Right lobe of liver (tissue), 6 donors: ENCODE results near the gene GRB10. TPM values are rescaled to one million over a fixed set of nuclear protein-coding genes. Genes with fewer than 3 reads are reported as not detected.
A peak's percentile ranks its signal among the peaks of the same experiment; 100 is the strongest.

Source experiments
- ATAC-seq, 4 donors: fragments of 200-7000 bp; cut with Tn5 transposase; one replicate each; pipeline ENCODE4 v1.9.1; 2020; ENCODE audit warnings: mild to moderate bottlenecking in 4 of 4, moderate library complexity in 4 of 4
- DNase-seq, 3 donors: peaks; one replicate each; pipeline ENCODE4 v3.0.0-alpha.2; 2020
- H3K27ac ChIP-seq, 3 donors: fragments of 200-600 bp; one replicate each; pipeline ENCODE4 v1.8.0; 2022
- H3K27me3 ChIP-seq, 2 donors: fragments of 200-600 bp; one replicate each; pipeline ENCODE4 v1.8.0; 2022
- H3K36me3 ChIP-seq, 4 donors: fragments of 200-600 bp; sonication (generic) in 1 of 4; one replicate each; pipeline versions ENCODE4 v1.5.1 to v1.8.0; 2017 to 2022; ENCODE audit warnings: control low read depth in 1 of 4
- H3K4me1 ChIP-seq, 4 donors: fragments of 200-600 bp; sonication (generic) in 1 of 4; one replicate each; pipeline versions ENCODE4 v1.5.1 to v1.8.0; 2017 to 2022; ENCODE audit warnings: control low read depth in 1 of 4
- H3K4me3 ChIP-seq, 3 donors: fragments of 200-600 bp; one replicate each; pipeline ENCODE4 v1.8.0; 2022
- H3K9me3 ChIP-seq, 4 donors: fragments of 200-600 bp; sonication (generic) in 1 of 4; one replicate each; pipeline versions ENCODE4 v1.5.1 to v1.8.0; 2017 to 2022; ENCODE audit warnings: control low read depth in 1 of 4
- POLR2A ChIP-seq: fragments of 450-650 bp; IDR thresholded peaks from one replicate; pipeline ENCODE4 v1.6.1; 2017; ENCODE audit warnings: antibody characterized with exemption, mild to moderate bottlenecking
- WGBS: methylation state at CpG from one replicate; pipeline ENCODE4 v1.1.6; 2018; ENCODE audit warnings: low coverage, low lambda C conversion rate; ENCODE audit not compliant: insufficient coverage; ENCODE audit errors: missing lambda C conversion rate; 5-methylcytosine and 5-hydroxymethylcytosine counted together
- intact Hi-C, 2 donors: fragments of 100-400 bp; cut with DNase I; formaldehyde crosslinking; loops; one replicate each; pipeline versions ENCODE4 v1.11.2 to v1.14.1; 2022
- total RNA-seq, 6 experiments: library from RNA; depleted of rRNA in 2 of 6; stranded (reverse); fragments of >200 nt in 2 of 6; fragmentation: NEBNext Ultra II Directional in 3 of 6; extraction: Animal tissue kit (Norgen Biotek cat#: 25700) in 3 of 6; gene quantifications; one replicate each; pipeline versions ENCODE4 v1.1.0 to v1.2.4, GENCODE V29; 2016 to 2023
- TF ChIP-seq, protein P1 (sequence below), 4 donors: fragments of 200-600 bp in 3 of 4; fragments of 450-650 bp in 1 of 4; IDR thresholded peaks; one replicate each; pipeline versions ENCODE4 v1.5.1 to v1.8.0; 2016 to 2022; ENCODE audit warnings: antibody characterized with exemption in 4 of 4, mild to moderate bottlenecking in 2 of 4
- donor health status: DM: no; HTN: yes; CAD: no.
- donor health status: DM: no; HTN: no; CAD: no.
- donor health status: DM: no; HTN: no; CAD: no.
- donor health status: DM: no; HTN: yes; CAD: no.
- donor health status: DM: no; HTN: yes; CAD: no.

Gene GRB10
- total RNA-seq, 6 experiments from 2014 or later: 24.9 to 55.5 (median 40.0) TPM

DNA sequence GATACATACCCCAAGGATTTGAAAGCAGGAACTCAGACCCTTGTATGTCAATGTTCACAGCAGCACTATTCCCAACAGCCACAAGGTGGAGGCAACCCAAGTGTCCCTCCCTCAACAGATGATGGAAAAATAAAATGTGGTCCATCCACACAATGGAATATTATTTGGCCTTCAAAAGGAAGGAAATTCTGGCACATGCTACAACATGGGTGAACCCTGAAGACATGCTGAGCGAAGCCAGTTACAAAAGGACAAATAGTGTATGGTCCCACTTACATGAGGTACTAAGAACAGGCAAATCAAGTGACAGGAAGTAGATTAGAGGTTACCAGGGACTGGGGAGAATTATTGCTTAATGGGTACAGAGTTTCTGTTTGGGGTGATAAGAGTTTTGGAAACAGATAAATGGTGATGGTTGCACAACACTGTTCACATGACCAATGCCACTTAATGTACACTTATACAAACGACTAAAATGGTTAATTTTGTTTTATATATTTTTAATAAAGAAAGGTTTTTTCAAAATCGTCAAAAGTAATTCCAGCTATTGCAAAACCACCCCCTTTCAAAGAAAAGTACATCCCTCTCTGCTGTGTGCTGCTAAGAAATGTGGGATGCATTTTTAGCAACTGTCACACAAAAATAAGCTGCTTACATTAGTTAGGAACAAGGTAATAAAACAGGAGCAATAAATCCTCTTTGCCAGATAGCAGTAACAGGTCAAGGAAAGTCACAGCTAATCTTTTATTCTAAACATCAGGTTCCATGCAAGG lies 85.7 kb downstream of the GRB10 start:
- Histone ChIP-seq H3K36me3 (peaks cover 0 to 8% (median 0%) of the 10 kb centered on the region in 4 donors), H3K27ac (peak overlapping the region; percentile 37 to 72 (median 70)), H3K4me1 (peaks cover 0 to 30% (median 10%) of the 10 kb centered on the region in 4 donors), H3K4me3 (no peak overlapping the region), H3K9me3 (no peaks in the 10 kb centered on the region), H3K27me3 (no peaks in the 10 kb centered on the region)
- TF ChIP-seq, protein P1, sequence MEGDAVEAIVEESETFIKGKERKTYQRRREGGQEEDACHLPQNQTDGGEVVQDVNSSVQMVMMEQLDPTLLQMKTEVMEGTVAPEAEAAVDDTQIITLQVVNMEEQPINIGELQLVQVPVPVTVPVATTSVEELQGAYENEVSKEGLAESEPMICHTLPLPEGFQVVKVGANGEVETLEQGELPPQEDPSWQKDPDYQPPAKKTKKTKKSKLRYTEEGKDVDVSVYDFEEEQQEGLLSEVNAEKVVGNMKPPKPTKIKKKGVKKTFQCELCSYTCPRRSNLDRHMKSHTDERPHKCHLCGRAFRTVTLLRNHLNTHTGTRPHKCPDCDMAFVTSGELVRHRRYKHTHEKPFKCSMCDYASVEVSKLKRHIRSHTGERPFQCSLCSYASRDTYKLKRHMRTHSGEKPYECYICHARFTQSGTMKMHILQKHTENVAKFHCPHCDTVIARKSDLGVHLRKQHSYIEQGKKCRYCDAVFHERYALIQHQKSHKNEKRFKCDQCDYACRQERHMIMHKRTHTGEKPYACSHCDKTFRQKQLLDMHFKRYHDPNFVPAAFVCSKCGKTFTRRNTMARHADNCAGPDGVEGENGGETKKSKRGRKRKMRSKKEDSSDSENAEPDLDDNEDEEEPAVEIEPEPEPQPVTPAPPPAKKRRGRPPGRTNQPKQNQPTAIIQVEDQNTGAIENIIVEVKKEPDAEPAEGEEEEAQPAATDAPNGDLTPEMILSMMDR (IDR thresholded peaks at IDR 0.05): peak; percentile 45 to 70 (median 58)
- no peak for TF ChIP-seq POLR2A
- 15% methylated on average over 3 of the region's 3 CpGs for WGBS
- ATAC-seq (peak; percentile 78 to 91 (median 85)), DNase-seq (no peak)
- intact Hi-C loops: loop anchor here in 1 of 2 donors (10.0 kb wide), 1 partner anchor 98 kb away; no protein-coding TSS in a partner anchor

DNA sequence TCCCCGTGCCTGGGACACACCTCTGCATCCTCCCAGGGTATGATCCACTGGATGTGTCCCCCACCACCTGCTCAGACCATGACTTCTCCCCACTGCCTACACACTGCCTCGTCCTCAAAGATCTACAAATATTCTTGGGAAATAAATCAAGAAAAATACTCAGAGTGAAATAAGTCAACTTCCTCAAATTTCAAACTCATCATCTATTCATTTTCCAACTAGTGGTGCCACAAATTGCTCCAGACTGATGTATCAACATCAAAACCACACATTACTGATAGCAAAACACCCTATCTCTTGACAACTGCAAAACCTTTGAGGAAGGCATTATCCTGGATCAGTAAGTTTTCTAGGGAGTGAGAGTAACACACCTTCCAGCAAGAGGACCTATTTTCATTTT lies 87.7 kb downstream of the GRB10 start:
- no peaks in the 10 kb centered on the region for H3K9me3 ChIP-seq
- DNase-seq (no peak), ATAC-seq (no peak)
- no peaks in the 10 kb centered on the region for H3K27me3 ChIP-seq
- peaks cover 0 to 30% (median 10%) of the 10 kb centered on the region in 4 donors for H3K4me1 ChIP-seq
- intact Hi-C loops: loop anchor here in 1 of 2 donors (10.0 kb wide), 1 partner anchor 100 kb away; no protein-coding TSS in a partner anchor
- H3K27ac ChIP-seq: no peak overlapping the region
- no peaks in the 10 kb centered on the region for H3K36me3 ChIP-seq
- 89% methylated on average over 2 of the region's 2 CpGs for WGBS
- H3K4me3 ChIP-seq: no peak overlapping the region
- TF ChIP-seq, protein P1 (IDR thresholded peaks at IDR 0.05): no peak
- no peak for TF ChIP-seq POLR2A

DNA sequence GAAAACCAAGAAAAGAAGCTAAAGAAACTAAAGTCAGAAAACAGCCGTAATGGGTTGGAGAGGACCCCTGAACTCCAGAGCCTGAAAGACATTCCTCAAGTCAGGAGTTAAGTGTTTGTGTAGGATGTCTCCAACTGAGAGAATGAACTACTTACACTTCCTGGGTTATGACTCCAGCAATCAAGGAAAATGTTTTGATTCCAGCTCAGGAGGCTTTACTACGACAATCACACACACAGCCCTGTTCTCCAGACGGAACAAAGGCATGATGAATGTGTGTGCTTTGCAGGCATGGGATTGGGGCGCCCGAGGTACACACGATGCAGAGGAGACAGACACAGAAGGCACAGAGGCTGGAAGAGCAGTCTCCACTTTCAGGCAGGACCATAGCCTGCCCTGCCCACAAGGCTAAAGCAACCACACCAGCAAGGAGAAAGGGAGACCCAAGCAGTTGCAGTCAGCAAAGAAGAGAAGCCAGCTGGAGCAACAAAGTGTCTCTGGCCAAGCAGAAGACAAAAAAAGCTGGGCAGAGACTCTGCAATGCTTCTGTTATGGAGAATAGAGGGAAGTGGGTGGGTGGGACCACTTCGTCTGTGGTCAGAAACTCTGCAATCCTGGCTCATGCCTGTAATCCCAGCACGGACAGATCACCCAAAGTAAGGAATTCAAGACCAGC lies 89.1 kb downstream of the GRB10 start:
- 69% methylated on average over 5 of the region's 8 CpGs for WGBS
- Histone ChIP-seq H3K27ac (no peak overlapping the region), H3K9me3 (no peaks in the 10 kb centered on the region), H3K27me3 (no peaks in the 10 kb centered on the region), H3K4me3 (no peak overlapping the region), H3K36me3 (no peaks in the 10 kb centered on the region), H3K4me1 (peaks cover 0 to 27% (median 10%) of the 10 kb centered on the region in 4 donors)
- no peak for ATAC-seq
- intact Hi-C loops: loop anchor here in 1 of 2 donors (10.0 kb wide), 1 partner anchor 101 kb away; no protein-coding TSS in a partner anchor
- DNase-seq: no peak
- TF ChIP-seq, protein P1 (IDR thresholded peaks at IDR 0.05): no peak
- no peak for TF ChIP-seq POLR2A

DNA sequence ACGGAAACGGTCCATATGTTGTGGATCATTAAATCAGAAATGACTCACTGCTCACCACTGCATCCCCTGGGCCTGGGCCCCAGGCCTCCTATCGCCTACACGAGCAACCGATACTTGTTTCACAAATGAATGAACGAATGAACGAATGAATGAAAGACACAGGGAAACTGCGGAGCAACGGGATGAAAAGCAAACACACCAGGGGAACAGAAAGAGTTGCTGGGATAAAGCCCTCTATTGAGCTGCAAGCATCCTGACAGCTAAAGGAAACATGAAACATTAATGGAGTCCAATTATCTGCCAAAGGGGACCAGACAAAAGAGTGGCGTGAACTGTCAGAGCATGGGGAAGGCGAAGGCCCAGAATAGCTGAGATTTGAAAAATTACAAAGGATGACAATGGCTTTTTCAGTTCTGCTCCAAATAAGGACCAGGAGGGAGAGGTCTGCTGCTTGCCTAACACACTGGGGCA lies 92.1 kb downstream of the GRB10 start:
- Histone ChIP-seq H3K4me3 (no peak overlapping the region), H3K4me1 (peaks cover 0 to 29% (median 14%) of the 10 kb centered on the region in 4 donors), H3K9me3 (no peaks in the 10 kb centered on the region), H3K27ac (no peak overlapping the region), H3K27me3 (no peaks in the 10 kb centered on the region), H3K36me3 (no peaks in the 10 kb centered on the region)
- TF ChIP-seq, protein P1 (IDR thresholded peaks at IDR 0.05): no peak
- no peak for TF ChIP-seq POLR2A
- WGBS: 91% methylated on average over 11 of the region's 11 CpGs
- no peak for DNase-seq
- intact Hi-C loops: loop anchor here in 1 of 2 donors (10.0 kb wide), 1 partner anchor 104 kb away; no protein-coding TSS in a partner anchor
- no peak for ATAC-seq
